Stimulated activated CD4-positive, alpha-beta T cell treated with anti-CD3 and anti-CD28 coated beads, Interleukin-1b, Interleukin-23, amount 100 ng/mL, for 48 hours (primary cell): ENCODE data around the gene S100A8.
A peak's percentile ranks its signal among the peaks of the same experiment; 100 is the strongest.
"Not testable (repeated sequence)": the region's sequence is repeated elsewhere in the genome, so short reads cannot be mapped to it uniquely, and the experiment has no call there.

Experiments
- DNase-seq: peaks from one replicate; pipeline ENCODE4 v3.0.0-alpha.2; 2020

The S100A8 gene

GRCh38 chr1:153415850-153416570, 25.1 kb upstream of the S100A8 start, which contains the start of gene S100A7A:
Gene S100A7A (plus strand): TSS chr1:153416520. CDS start chr1:153418083, 1,563 bp downstream.
- DNase-seq, result no peak

GRCh38 chr1:153413961-153414360, 23.1 kb upstream of the S100A8 start:
- not testable (repeated sequence) for DNase-seq

- DNase-seq, result not testable (repeated sequence)
Observed at GRCh38 chr1:153407274-153407673, 16.4 kb upstream of the S100A8 start.

GRCh38 chr1:153405825-153406599, 15.1 kb upstream of the S100A8 start:
- DNase-seq, result not testable (repeated sequence)

- DNase-seq, result peak; percentile 69
Observed at GRCh38 chr1:153404768-153405167, 13.9 kb upstream of the S100A8 start.

- no peak for DNase-seq
Observed at GRCh38 chr1:153404086-153404635, 13.3 kb upstream of the S100A8 start.

GRCh38 chr1:153403421-153404085, 12.7 kb upstream of the S100A8 start:
- DNase-seq, result no peak

- DNase-seq, result no peak
Observed at GRCh38 chr1:153402226-153402625, 11.4 kb upstream of the S100A8 start.

- DNase-seq, result no peak
Observed at GRCh38 chr1:153401461-153401860, 10.6 kb upstream of the S100A8 start.

GRCh38 chr1:153400244-153400643, 9.4 kb upstream of the S100A8 start:
- no peak for DNase-seq

- no peak for DNase-seq
Observed at GRCh38 chr1:153399401-153400055, 8.7 kb upstream of the S100A8 start.

GRCh38 chr1:153397924-153398651, 7.2 kb upstream of the S100A8 start:
- DNase-seq, result no peak

- DNase-seq, result no peak
Observed at GRCh38 chr1:153397051-153397923, 6.4 kb upstream of the S100A8 start.

GRCh38 chr1:153396461-153396860, 5.6 kb upstream of the S100A8 start:
- DNase-seq, result no peak

- DNase-seq, result no peak
Observed at GRCh38 chr1:153395776-153396175, 4.9 kb upstream of the S100A8 start.

- DNase-seq, result no peak
Observed at GRCh38 chr1:153395136-153395685, 4.3 kb upstream of the S100A8 start.

- no peak for DNase-seq
Observed at GRCh38 chr1:153394391-153394790, 3.5 kb upstream of the S100A8 start.

GRCh38 chr1:153393926-153394325, 3.1 kb upstream of the S100A8 start:
- no peak for DNase-seq

- no peak for DNase-seq
Observed at GRCh38 chr1:153392822-153393221, 1.9 kb upstream of the S100A8 start.

- no peak for DNase-seq
Observed at GRCh38 chr1:153392258-153392657, 1.4 kb upstream of the S100A8 start.
